NCI-H2029 treated with DMSO at 0.1 percent for 48 hours (cell line): ENCODE results near the gene GPATCH8.

Experiments used
- DNase-seq: peaks from one replicate; lab custom pipeline; 2025; lab: John Stamatoyannopoulos, UW

Gene GPATCH8

DNA sequence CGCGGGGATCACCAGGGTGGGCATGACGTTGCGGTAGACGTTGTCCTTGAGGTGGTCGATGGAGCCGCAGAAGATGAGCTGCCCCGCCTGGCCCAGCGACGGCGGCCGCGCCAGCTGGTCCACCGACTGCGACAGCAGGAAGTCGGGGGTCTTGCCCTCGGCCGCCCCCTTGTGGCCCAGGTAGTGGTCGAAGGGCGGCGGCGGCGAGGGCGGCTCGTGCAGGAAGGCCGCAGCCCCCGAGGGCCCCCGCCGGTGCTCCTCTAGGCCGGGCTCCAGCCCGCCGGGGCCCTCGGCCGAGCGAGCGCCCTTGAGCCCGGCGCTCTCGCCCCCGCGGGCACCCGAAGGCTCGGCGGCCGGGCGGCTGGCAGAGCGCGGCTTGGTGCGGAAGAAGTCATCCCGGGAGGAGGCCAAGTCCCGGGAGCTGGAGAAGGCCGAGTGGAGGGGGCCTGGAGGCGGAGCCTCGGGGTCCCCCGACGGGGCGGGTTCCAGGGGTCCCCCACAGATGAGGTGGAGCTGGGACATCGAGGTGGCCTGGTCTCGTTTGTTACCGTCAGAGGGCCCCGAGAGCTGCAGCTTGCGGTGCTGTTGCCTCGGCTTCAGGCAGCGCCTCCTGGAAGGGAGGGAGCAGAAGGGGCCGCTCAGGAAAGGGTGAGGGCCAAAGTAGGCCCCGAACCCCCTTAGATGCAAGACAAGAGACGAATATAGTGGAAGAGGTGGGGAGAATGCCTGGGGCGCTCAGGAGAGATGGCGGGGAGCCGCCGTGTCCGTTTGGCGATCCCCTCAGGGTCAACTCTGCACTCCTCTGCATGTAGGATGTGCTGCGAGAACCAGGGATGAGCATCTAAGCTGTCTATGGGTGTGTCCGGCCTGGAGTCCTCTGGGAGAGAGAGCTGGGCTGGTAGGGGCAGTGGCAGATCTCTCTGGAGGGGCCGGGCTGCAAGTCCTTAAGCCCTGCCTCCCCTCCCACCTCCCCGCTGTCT, 148.3 kb downstream of the GPATCH8 start:
- no peak for DNase-seq

DNA sequence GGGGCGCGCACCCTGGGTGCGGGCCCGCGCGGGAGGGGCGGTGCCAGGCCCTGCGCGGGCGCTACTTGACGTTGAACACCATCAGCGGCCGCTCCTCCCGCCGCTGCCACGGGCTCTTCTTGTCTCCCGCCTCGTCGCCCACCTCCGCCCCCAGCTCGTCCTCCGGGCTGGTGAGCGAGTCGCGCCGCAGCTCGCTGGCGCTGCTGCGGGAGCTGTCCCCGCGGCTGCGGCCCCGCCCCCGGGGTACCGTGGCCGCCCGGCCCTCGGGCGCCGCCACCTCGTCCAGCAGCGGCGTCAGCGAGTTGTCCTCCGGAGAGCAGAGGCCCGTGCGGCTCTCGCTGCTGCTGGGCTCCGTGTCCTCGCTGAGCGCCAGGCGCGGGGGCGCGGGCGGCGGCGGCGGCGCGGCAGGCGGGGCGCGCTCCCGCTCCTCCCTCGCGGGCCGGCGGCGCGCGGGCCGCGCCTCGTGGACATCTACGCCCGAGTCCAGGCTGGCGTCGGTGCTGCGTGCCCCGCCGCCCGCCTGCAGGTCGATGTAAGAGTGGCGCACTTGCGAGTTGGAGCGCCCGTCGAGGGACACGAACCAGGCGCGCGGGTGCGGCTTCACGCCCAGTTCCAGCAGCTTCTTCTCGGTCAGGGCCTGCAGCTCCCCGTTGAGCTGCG, 149.4 kb downstream of the GPATCH8 start:
- no peak for DNase-seq

DNA sequence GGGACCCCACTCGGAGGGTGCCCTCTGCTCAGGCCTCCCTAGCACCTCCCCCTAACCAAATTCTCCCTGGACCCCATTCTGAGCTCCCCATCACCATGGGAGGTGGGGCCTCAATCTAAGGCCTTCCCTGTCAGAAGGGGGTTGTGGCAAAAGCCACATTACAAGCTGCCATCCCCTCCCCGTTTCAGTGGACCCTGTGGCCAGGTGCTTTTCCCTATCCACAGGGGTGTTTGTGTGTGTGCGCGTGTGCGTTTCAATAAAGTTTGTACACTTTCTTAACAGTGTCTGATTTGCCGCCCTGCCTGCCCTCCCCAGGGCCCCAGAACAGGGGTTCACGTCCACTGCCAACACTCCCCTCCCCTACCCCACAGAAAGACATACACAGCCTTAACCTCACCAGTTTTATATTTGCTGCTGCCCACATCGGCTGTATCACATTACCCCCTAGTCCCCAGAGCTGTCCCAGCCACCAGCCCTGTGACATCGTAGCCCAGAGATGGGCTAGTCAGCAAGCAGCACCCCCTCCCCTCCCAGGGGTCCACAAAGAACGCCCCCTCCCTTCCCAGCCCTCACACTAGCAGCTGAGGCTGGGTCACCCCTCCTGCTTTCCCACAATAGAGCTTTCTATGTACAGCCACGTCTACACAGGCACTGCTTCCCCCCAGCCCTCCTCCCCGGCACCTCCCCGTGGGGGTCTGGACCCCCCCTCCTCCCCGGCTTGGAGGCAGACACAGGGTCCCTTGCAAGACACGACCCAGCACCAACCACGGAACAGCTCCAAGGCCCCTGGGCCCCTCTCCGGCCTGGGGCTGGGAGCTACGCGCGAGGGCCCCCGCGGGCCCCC, 150.2 kb downstream of the GPATCH8 start:
- no peak for DNase-seq

DNA sequence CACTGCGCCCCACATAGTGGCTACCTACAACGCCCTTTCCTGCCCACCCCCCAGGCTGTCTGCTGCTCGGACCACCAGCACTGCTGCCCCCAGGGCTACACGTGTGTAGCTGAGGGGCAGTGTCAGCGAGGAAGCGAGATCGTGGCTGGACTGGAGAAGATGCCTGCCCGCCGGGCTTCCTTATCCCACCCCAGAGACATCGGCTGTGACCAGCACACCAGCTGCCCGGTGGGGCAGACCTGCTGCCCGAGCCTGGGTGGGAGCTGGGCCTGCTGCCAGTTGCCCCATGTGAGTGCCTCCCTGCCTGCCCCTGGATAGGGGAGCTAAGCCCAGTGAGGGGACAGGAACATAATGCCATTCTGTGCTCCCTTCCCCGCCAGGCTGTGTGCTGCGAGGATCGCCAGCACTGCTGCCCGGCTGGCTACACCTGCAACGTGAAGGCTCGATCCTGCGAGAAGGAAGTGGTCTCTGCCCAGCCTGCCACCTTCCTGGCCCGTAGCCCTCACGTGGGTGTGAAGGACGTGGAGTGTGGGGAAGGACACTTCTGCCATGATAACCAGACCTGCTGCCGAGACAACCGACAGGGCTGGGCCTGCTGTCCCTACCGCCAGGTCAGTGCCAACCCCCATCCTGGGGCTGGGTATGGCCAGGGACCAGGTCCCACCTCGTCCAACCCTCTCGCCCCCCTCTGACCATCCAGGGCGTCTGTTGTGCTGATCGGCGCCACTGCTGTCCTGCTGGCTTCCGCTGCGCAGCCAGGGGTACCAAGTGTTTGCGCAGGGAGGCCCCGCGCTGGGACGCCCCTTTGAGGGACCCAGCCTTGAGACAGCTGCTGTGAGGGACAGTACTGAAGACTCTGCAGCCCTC, 151.0 kb downstream of the GPATCH8 start:
- no peak for DNase-seq

DNA sequence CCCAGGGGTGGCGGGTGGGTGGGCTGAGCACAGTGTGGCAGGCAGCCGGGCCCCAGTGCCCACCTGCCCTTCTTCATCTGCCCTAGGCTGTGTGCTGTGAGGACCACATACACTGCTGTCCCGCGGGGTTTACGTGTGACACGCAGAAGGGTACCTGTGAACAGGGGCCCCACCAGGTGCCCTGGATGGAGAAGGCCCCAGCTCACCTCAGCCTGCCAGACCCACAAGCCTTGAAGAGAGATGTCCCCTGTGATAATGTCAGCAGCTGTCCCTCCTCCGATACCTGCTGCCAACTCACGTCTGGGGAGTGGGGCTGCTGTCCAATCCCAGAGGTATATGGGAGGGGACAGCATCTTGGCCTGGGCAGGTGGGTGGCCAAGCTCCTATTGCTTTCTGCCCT, 151.7 kb downstream of the GPATCH8 start:
- DNase-seq: no peak

DNA sequence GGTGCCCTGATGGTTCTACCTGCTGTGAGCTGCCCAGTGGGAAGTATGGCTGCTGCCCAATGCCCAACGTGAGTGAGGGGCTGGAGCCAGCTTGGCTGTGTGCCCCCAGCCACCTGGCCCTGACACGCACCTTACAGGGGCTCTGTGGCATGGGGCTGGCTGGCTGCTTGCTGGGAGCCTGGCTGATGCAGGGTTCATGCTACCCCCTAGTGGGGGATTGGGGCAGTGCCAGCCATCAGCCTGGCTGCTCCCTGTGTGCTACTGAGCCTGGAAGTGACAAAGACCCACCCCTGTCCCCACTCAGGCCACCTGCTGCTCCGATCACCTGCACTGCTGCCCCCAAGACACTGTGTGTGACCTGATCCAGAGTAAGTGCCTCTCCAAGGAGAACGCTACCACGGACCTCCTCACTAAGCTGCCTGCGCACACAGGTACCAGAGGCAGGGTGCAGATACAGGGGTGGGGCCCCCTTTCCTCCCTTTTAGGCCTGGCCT, 152.4 kb downstream of the GPATCH8 start:
- DNase-seq: no peak

DNA sequence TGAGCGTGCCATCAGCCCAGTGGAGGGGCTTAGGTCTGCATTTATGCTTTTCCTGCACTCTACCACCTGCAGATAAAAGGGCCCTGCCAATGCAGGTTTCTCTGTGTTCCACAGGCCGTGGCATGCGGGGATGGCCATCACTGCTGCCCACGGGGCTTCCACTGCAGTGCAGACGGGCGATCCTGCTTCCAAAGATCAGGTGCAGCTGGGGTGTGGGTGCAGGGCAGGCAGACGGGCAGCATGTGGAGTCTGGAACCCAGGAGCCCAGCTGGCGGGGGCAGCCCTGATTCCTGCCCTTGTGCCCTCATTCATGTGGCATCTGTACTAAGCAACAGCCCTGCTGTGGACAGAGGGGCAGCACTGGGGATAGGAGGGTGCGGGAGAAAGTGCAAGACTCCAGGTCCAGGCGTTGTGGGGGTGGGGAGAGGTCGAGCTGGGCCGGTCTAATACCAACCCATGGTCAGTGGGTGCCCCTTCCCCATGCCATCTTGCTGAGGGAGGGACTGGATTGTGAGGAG, 153.6 kb downstream of the GPATCH8 start:
- no peak for DNase-seq

DNA sequence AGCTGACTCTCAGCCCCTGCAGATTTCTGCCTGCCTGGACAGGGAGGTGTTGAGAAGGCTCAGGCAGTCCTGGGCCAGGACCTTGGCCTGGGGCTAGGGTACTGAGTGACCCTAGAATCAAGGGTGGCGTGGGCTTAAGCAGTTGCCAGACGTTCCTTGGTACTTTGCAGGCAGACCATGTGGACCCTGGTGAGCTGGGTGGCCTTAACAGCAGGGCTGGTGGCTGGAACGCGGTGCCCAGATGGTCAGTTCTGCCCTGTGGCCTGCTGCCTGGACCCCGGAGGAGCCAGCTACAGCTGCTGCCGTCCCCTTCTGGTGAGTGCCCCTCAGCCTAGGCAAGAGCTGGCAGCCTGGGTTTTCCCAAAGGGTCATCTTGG, 154.2 kb downstream of the GPATCH8 start:
- DNase-seq: no peak

DNA sequence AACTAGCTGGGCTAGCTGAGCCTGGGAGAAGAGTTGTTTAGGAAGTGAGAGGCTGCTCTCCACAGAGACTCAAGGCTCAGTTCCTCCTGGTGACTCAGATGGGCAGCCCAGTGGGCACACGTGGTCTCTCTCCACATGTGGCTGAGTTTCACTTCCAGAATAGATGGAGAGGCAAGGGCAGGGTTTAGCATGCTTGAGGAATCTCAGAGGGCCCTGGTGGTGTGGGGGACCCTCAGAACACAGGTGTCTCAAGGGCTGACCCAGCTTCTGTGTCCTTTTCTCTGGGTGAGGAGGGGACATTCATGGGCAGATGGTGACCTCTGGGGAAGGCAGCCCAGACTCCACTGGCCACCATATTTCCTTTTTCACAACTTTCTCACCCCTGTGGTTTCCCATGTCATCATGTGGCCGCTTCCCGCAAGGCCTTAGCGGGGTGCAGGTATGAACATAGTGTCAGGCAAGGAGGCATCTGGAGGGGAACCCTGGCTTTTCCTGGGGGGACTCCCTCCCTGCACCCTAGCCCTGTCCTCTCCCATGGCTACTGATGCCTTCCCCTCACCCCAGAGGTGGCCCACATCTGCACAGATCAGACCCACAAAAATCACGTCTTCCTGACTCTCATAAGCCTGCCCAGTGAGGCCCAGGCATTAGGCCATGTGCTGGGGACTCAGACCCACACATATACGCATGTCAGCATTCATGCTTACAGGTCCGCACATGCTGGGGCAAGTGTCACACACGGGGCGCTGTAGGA, 154.8 kb downstream of the GPATCH8 start:
- DNase-seq: no peak
